Measurements from ENCODE around the gene RPAP3. TPM values are rescaled to one million over a fixed set of nuclear protein-coding genes. Genes with fewer than 3 reads are reported as not detected.

Gene RPAP3
- polyA plus RNA-seq, 4 donors, result 8.7 to 25.6 (median 14.4) TPM

DNA sequence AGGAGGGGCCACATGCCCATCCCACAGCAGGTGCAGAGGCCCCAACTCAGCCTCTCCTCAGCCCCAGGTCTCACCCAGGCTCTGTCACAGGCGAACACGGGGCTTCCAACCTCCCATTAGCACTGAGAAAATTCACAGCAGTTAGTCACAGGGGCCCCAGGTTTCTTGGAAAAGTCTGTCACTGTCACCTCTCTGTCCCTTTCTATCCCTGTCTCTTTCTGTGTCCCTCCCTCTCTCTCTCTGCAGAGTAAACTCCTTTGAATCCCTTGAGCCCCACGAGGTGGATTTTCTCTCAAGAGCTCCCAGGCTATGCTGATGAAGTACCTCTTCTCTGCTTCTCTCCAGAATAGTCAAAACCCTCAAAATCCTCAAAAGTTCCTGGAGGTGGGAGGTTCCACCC is 33.5 kb upstream of the RPAP3 start:
- DNase-seq, result no peak
- FAIRE-seq, result no peak
- WGBS, 3 donors, result 79 to 86% (median 82%) methylated on average over 3 of the region's 3 CpGs
- H3K4me1 ChIP-seq (ENCODE audit: control insufficient read depth in 3 of 3, insufficient read depth in 2 of 3, low read depth in 1 of 3, low read length in 2 of 3), result peaks cover 0 to 15% (median 4%) of the 10 kb centered on the region in 3 donors
- no peaks in the 10 kb centered on the region for H3K9me3 ChIP-seq (ENCODE audit: control insufficient read depth in 2 of 2, insufficient read depth in 1 of 2, low read depth in 1 of 2, low read length in 1 of 2)
- H3K27me3 ChIP-seq (ENCODE audit: control insufficient read depth in 3 of 3, insufficient read depth in 3 of 3, low read length in 3 of 3), result no peaks in the 10 kb centered on the region
- no peak overlapping the region for H3K4me3 ChIP-seq (ENCODE audit: low read depth in 1 of 3, low read length in 3 of 3)
- no peak overlapping the region for H3K27ac ChIP-seq (ENCODE audit: low read depth in 1 of 3, low read length in 2 of 3)
- no peaks in the 10 kb centered on the region for H3K36me3 ChIP-seq (ENCODE audit: control insufficient read depth in 3 of 3, insufficient read depth in 2 of 3, low read depth in 1 of 3, low read length in 3 of 3)

DNA sequence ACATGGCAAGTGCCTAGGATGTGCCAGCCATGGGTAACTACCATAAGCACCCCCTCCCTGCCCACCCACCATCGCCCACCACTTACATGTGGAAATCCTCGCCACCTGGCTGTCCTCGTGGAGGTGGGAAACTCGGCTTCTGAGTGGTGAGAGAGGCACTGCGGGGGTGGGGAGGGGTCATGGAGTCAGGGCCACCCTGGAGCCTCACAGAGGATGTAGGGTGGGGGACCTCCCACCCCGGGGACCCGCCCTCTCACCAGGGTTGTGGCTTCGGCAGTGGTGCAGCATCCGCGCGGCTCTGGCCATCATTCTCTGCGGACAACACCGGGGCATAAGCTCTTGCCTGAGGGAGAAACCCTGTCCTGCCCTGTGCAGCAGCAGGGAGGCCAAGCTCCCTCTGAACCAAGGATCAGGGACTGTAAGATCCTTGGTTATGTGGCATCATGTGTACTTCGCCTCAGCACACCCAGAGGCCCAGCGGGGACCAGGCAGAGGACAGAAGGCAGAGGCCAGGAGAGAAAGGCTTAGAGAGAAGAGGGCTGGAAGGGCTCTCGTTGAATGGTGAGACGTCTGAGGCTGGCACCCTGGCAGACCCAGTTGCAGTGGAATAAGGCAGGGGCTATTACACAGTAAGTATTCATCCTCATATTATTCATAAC is 32.2 kb upstream of the RPAP3 start:
- WGBS, 3 donors, result 70 to 88% (median 82%) methylated on average over 17 of the region's 17 CpGs
- Histone ChIP-seq H3K27ac (ENCODE audit: low read depth in 1 of 3, low read length in 2 of 3) (peak overlapping the region in 2 of 3 donors; percentile 37 to 63), H3K4me3 (ENCODE audit: low read depth in 1 of 3, low read length in 3 of 3) (no peak overlapping the region), H3K36me3 (ENCODE audit: control insufficient read depth in 3 of 3, insufficient read depth in 2 of 3, low read depth in 1 of 3, low read length in 3 of 3) (no peaks in the 10 kb centered on the region), H3K27me3 (ENCODE audit: control insufficient read depth in 3 of 3, insufficient read depth in 3 of 3, low read length in 3 of 3) (no peaks in the 10 kb centered on the region), H3K4me1 (ENCODE audit: control insufficient read depth in 3 of 3, insufficient read depth in 2 of 3, low read depth in 1 of 3, low read length in 2 of 3) (peaks cover 0 to 15% (median 4%) of the 10 kb centered on the region in 3 donors), H3K9me3 (ENCODE audit: control insufficient read depth in 2 of 2, insufficient read depth in 1 of 2, low read depth in 1 of 2, low read length in 1 of 2) (no peaks in the 10 kb centered on the region)
- DNase-seq (peak in 1 of 2 donors; percentile 63), FAIRE-seq (no peak)

DNA sequence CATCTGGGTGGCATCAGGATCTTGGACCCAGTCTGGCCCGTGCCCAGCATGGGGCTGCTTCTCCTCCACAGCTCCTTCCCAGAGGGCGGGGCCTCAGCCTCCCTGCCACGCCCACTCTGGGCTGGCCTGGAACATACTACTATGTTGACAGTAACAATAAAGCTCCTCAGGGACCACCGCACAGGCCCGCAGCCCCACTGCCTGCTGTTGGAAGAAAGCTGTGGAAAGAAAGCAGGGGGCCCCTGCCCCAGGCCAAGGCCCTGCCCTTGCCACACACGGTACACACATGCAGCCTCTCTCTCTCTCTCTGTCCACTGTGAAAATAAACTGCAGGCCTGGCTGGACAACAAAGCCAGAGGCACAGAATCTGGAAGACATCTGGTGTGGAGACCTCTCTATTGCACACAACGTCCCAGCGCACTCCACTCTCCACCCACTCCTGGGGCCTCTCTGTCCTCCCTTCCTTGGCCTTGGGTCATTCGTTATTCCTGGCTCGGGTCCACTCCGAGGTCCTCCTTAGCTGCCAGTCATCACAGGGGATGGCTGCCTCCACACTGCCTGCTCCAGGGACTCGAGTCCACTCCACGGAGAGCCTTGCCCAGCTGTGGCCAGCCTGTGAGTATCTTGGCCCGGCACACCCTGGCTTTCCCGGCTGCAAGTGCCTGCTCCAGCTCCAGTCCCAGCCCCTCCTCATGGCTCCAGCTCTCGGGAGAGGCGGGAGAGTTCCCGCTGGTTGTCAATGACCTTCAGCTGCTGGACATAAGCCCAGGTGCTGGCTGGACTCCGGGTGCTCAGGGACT is 31.2 kb upstream of the RPAP3 start:
- 45 to 59% (median 59%) methylated on average over 19 of the region's 19 CpGs for WGBS, 3 donors
- FAIRE-seq (no peak), DNase-seq (peak; percentile 44 to 45)
- Histone ChIP-seq H3K27me3 (ENCODE audit: control insufficient read depth in 3 of 3, insufficient read depth in 3 of 3, low read length in 3 of 3) (no peaks in the 10 kb centered on the region), H3K4me1 (ENCODE audit: control insufficient read depth in 3 of 3, insufficient read depth in 2 of 3, low read depth in 1 of 3, low read length in 2 of 3) (peaks cover 0 to 15% (median 4%) of the 10 kb centered on the region in 3 donors), H3K36me3 (ENCODE audit: control insufficient read depth in 3 of 3, insufficient read depth in 2 of 3, low read depth in 1 of 3, low read length in 3 of 3) (no peaks in the 10 kb centered on the region), H3K27ac (ENCODE audit: low read depth in 1 of 3, low read length in 2 of 3) (peak overlapping the region in 2 of 3 donors; percentile 37 to 63), H3K9me3 (ENCODE audit: control insufficient read depth in 2 of 2, insufficient read depth in 1 of 2, low read depth in 1 of 2, low read length in 1 of 2) (no peaks in the 10 kb centered on the region), H3K4me3 (ENCODE audit: low read depth in 1 of 3, low read length in 3 of 3) (no peak overlapping the region)

DNA sequence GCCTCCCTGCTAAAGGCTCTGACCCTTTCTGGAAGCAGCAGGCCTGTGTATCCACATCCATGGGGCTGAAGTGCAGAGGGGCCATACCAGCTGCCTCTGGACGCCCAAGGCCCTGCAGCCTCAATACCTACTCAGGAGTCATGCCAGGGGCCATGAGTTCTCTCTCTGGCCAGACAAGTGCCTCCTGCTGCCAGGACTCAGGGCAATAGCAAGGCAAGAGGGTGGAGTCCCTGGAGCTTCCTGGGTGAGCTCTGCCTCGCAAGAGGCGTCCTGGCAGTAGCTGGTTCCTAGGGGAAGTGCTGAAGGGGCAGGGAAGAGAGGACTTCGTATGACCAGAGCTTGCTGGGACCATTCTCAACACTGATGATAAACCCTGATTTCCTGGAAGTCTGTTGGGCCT is 30.4 kb upstream of the RPAP3 start:
- no peaks in the 10 kb centered on the region for H3K36me3 ChIP-seq (ENCODE audit: control insufficient read depth in 3 of 3, insufficient read depth in 2 of 3, low read depth in 1 of 3, low read length in 3 of 3)
- peaks cover 0 to 15% (median 4%) of the 10 kb centered on the region in 3 donors for H3K4me1 ChIP-seq (ENCODE audit: control insufficient read depth in 3 of 3, insufficient read depth in 2 of 3, low read depth in 1 of 3, low read length in 2 of 3)
- no peaks in the 10 kb centered on the region for H3K27me3 ChIP-seq (ENCODE audit: control insufficient read depth in 3 of 3, insufficient read depth in 3 of 3, low read length in 3 of 3)
- DNase-seq (no peak), FAIRE-seq (no peak)
- no peak overlapping the region for H3K4me3 ChIP-seq (ENCODE audit: low read depth in 1 of 3, low read length in 3 of 3)
- no peaks in the 10 kb centered on the region for H3K9me3 ChIP-seq (ENCODE audit: control insufficient read depth in 2 of 2, insufficient read depth in 1 of 2, low read depth in 1 of 2, low read length in 1 of 2)
- 61 to 77% (median 74%) methylated on average over 4 of the region's 4 CpGs for WGBS, 3 donors
- H3K27ac ChIP-seq (ENCODE audit: low read depth in 1 of 3, low read length in 2 of 3), result peak overlapping the region in 2 of 3 donors; percentile 37 to 63

DNA sequence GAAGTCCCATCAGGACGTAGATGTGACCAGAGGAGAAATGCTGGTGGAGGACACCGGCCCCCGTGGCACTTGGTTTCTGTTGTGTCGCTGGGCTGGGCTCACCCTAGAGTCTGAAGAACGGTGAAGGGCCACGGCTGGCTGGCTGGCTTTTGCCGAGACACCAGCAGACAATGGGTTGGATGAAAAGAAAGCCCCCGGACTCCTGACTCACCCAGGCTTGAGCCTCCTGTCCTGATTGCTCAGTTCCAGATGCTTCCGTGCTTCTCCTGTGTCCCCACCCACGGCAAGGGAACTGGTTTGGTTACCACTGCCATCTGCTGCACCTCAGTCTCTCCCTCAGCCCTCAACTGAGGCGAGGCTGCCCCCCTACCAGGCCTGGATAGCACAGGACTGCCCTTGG is 29.8 kb upstream of the RPAP3 start:
- no peaks in the 10 kb centered on the region for H3K9me3 ChIP-seq (ENCODE audit: control insufficient read depth in 2 of 2, insufficient read depth in 1 of 2, low read depth in 1 of 2, low read length in 1 of 2)
- H3K36me3 ChIP-seq (ENCODE audit: control insufficient read depth in 3 of 3, insufficient read depth in 2 of 3, low read depth in 1 of 3, low read length in 3 of 3), result no peaks in the 10 kb centered on the region
- H3K27me3 ChIP-seq (ENCODE audit: control insufficient read depth in 3 of 3, insufficient read depth in 3 of 3, low read length in 3 of 3), result no peaks in the 10 kb centered on the region
- FAIRE-seq (no peak), DNase-seq (no peak)
- no peak overlapping the region for H3K4me3 ChIP-seq (ENCODE audit: low read depth in 1 of 3, low read length in 3 of 3)
- WGBS, 3 donors, result 80 to 91% (median 85%) methylated on average over 11 of the region's 11 CpGs
- H3K4me1 ChIP-seq (ENCODE audit: control insufficient read depth in 3 of 3, insufficient read depth in 2 of 3, low read depth in 1 of 3, low read length in 2 of 3), result peaks cover 0 to 13% (median 4%) of the 10 kb centered on the region in 3 donors
- peak overlapping the region in 2 of 3 donors; percentile 37 to 63 for H3K27ac ChIP-seq (ENCODE audit: low read depth in 1 of 3, low read length in 2 of 3)

DNA sequence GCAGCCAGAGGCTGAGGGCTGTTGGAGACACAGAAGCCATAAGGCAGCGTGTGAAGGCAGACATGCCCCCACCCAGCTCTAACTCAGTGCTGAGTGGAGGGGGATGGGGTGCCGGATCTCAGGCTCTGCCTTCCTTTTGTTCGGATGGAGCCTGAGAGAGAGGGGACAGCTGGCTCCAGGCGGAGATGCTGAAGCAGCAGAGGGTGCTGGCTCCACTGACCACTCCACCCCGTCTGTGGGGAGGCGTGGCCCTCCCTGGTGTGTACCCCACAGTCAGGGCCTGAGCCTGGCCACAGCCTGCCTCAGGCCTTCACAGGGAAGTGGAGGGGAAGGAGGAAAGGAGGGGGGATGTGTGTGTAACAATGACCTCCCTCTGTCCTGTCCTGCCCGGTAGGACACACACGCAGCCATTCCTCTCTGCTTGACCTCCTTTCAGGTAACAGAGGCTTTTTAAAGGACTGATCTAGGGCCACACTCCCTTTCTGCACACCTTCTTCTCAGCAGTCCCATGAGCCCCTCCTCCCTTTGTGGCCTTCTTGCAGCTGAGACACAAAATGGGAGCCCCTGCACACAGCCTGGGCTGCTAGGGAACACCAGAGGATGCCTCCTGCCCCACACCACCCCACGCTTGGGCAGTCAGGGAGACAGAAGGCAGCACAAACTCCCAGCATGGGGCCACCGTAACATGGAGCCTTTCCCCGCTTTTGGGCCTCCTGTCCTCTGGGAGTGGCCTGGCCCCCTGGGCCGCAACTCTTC is 29.1 kb upstream of the RPAP3 start:
- Histone ChIP-seq H3K27me3 (ENCODE audit: control insufficient read depth in 3 of 3, insufficient read depth in 3 of 3, low read length in 3 of 3) (no peaks in the 10 kb centered on the region), H3K36me3 (ENCODE audit: control insufficient read depth in 3 of 3, insufficient read depth in 2 of 3, low read depth in 1 of 3, low read length in 3 of 3) (no peaks in the 10 kb centered on the region), H3K4me3 (ENCODE audit: low read depth in 1 of 3, low read length in 3 of 3) (no peak overlapping the region), H3K27ac (ENCODE audit: low read depth in 1 of 3, low read length in 2 of 3) (peak overlapping the region in 2 of 3 donors; percentile 1 to 63), H3K9me3 (ENCODE audit: control insufficient read depth in 2 of 2, insufficient read depth in 1 of 2, low read depth in 1 of 2, low read length in 1 of 2) (no peaks in the 10 kb centered on the region), H3K4me1 (ENCODE audit: control insufficient read depth in 3 of 3, insufficient read depth in 2 of 3, low read depth in 1 of 3, low read length in 2 of 3) (peaks cover 0 to 13% (median 4%) of the 10 kb centered on the region in 3 donors)
- FAIRE-seq (no peak), DNase-seq (no peak)
- WGBS, 3 donors, result 71 to 84% (median 84%) methylated on average over 11 to 12 of the region's 12 CpGs

DNA sequence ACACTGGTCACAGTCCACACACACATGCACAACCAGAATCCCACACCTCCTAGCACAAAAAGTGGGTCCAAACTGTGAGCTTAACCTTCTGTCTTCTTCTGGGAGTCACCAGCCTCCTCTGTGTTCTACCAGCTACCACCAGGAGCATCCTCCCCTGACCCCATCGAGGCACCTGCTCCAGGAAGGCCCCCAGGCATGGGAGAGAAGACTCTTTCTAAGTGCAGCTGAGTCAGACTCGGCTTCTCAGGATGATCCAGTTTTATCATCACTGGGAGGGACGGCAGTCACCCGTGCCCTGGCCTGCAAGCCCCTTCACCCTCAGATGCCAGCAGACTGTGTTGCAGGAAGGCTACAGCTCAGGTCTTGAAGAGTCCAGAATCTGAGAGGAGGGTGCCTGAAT is 27.3 kb upstream of the RPAP3 start:
- Histone ChIP-seq H3K27me3 (ENCODE audit: control insufficient read depth in 3 of 3, insufficient read depth in 3 of 3, low read length in 3 of 3) (no peaks in the 10 kb centered on the region), H3K36me3 (ENCODE audit: control insufficient read depth in 3 of 3, insufficient read depth in 2 of 3, low read depth in 1 of 3, low read length in 3 of 3) (no peaks in the 10 kb centered on the region), H3K4me3 (ENCODE audit: low read depth in 1 of 3, low read length in 3 of 3) (no peak overlapping the region), H3K27ac (ENCODE audit: low read depth in 1 of 3, low read length in 2 of 3) (no peak overlapping the region), H3K9me3 (ENCODE audit: control insufficient read depth in 2 of 2, insufficient read depth in 1 of 2, low read depth in 1 of 2, low read length in 1 of 2) (no peaks in the 10 kb centered on the region), H3K4me1 (ENCODE audit: control insufficient read depth in 3 of 3, insufficient read depth in 2 of 3, low read depth in 1 of 3, low read length in 2 of 3) (peaks cover 0 to 13% (median 4%) of the 10 kb centered on the region in 3 donors)
- FAIRE-seq (no peak), DNase-seq (no peak)
- 85 to 88% (median 87%) methylated on average over 4 of the region's 4 CpGs for WGBS, 3 donors

DNA sequence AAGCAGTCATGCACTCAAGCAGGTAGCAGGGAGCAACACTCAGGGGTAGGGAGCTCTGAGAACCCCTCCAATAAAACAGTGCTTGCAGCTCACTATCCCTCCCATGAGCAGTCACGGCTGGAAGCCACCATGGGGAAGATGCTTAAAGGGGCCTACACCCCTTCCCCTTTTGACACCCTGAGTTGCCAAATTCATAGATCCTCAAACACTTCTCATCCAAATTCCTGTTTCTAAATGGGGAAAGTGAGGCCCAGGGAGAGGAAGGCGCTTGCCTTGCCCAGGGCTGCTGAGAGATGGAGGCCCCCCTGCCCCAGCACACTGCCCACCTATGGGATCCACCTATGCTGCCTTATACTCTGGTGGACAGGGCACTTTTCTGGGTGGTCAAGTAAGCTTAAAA is 26.7 kb upstream of the RPAP3 start:
- no peak for DNase-seq
- H3K27ac ChIP-seq (ENCODE audit: low read depth in 1 of 3, low read length in 2 of 3), result no peak overlapping the region
- no peaks in the 10 kb centered on the region for H3K9me3 ChIP-seq (ENCODE audit: control insufficient read depth in 2 of 2, insufficient read depth in 1 of 2, low read depth in 1 of 2, low read length in 1 of 2)
- peaks cover 0 to 13% (median 4%) of the 10 kb centered on the region in 3 donors for H3K4me1 ChIP-seq (ENCODE audit: control insufficient read depth in 3 of 3, insufficient read depth in 2 of 3, low read depth in 1 of 3, low read length in 2 of 3)
- H3K27me3 ChIP-seq (ENCODE audit: control insufficient read depth in 3 of 3, insufficient read depth in 3 of 3, low read length in 3 of 3), result no peaks in the 10 kb centered on the region
- no peak overlapping the region for H3K4me3 ChIP-seq (ENCODE audit: low read depth in 1 of 3, low read length in 3 of 3)
- H3K36me3 ChIP-seq (ENCODE audit: control insufficient read depth in 3 of 3, insufficient read depth in 2 of 3, low read depth in 1 of 3, low read length in 3 of 3), result no peaks in the 10 kb centered on the region
- 77 to 89% (median 83%) methylated on average over 2 of the region's 2 CpGs for WGBS, 3 donors
- no peak for FAIRE-seq
